OCI-LY1 (cell line): ENCODE results near the gene SLC9A7.

Experiments
- EZH2 ChIP-seq: fragments of 200-600 bp; sonication (generic), shearing (Covaris generic); IDR thresholded peaks from 2 replicates; pipeline ENCODE4 v1.8.0; 2017; ENCODE audit warnings: borderline replicate concordance, mixed run types, mild to moderate bottlenecking, antibody characterized with exemption, low read length, moderate library complexity, mixed read lengths
- TF ChIP-seq, protein P1 (sequence below): fragments of 200-600 bp; sonication (generic), shearing (Covaris generic); IDR thresholded peaks from 2 replicates; pipeline ENCODE4 v1.5.1; 2017; ENCODE audit warnings: mild to moderate bottlenecking, antibody characterized with exemption, low read length, moderate library complexity, mixed read lengths

GRCh38 chrX:46575991-46576392 lies 182.9 kb downstream of the SLC9A7 start:
- TF ChIP-seq, protein P1, sequence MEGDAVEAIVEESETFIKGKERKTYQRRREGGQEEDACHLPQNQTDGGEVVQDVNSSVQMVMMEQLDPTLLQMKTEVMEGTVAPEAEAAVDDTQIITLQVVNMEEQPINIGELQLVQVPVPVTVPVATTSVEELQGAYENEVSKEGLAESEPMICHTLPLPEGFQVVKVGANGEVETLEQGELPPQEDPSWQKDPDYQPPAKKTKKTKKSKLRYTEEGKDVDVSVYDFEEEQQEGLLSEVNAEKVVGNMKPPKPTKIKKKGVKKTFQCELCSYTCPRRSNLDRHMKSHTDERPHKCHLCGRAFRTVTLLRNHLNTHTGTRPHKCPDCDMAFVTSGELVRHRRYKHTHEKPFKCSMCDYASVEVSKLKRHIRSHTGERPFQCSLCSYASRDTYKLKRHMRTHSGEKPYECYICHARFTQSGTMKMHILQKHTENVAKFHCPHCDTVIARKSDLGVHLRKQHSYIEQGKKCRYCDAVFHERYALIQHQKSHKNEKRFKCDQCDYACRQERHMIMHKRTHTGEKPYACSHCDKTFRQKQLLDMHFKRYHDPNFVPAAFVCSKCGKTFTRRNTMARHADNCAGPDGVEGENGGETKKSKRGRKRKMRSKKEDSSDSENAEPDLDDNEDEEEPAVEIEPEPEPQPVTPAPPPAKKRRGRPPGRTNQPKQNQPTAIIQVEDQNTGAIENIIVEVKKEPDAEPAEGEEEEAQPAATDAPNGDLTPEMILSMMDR: no peak
- no peak for TF ChIP-seq EZH2
